NCI-H2081 (cell line): Measurements from ENCODE around the gene ZNF121.
A peak's percentile ranks its signal among the peaks of the same experiment; 100 is the strongest.
"Not testable (repeated sequence)": the region's sequence is repeated elsewhere in the genome, so short reads cannot be mapped to it uniquely, and the experiment has no call there.

Experiments used
- DNase-seq, 2 experiments: peaks; one replicate each; lab custom pipeline; 2025; lab: John Stamatoyannopoulos, UW

ZNF121 gene

GRCh38 chr19:9584073-9584833 lies at the start of gene ZNF121:
Gene ZNF121 (minus strand): TSS chr19:9584504. CDS start chr19:9568097, 16,407 bp downstream.
- peak; percentile 76 to 86 for DNase-seq

- no peak for DNase-seq
Observed at GRCh38 chr19:9627856-9628255, 43.6 kb upstream of the ZNF121 start.

GRCh38 chr19:9622531-9622930 lies 38.2 kb upstream of the ZNF121 start:
- no peak for DNase-seq

DNA sequence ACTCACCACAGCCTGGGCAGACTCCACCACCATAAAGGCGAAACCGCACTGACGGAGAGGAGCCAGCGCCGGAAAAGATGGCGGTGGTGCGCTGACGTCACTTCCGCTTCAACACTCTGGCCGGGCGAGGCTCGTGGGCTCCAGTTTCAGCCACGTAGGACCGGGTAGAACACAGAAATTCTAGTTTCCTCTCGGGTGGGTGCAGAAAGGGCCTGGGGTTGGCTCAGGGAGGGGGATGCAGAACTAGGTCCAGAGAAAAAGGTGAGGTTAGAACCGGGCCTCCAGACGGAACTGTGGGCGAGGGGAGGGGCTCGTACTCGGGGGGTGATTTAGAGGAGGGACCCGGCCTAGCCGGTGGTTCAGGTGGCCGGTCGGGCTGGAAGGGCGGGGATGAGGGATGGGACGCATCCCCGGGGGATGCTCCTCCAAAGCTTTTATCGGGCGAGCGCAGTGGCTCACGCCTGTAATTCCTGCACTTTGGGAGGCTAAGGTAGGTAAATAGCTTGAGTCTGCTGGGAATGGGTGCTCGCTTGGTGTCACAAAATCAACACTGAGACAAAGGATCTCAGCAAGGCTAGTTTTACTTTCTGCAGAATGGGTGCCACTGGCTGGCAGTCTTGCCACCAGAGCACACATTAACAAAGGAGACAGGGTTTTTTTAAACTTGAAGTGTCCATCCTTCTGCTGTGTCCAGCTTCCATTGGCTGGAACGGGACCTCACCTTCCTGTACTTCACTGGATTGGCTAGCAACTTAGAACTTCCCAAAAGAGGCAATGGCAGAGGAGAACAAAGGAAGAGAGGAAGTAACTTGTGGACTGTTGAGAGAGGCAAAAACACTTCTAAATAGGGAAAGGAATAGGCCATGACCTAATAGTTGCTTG lies 37.1 kb upstream of the ZNF121 start, which contains the start of gene ZNF561:
TSS of gene ZNF561 (minus strand) at position 77 of the 882 bp plus-strand sequence. CDS start 1,776 bp downstream, outside the sequence.
- DNase-seq: peak; percentile 76 to 84

- no peak for DNase-seq
Observed at GRCh38 chr19:9620842-9621155, 36.5 kb upstream of the ZNF121 start.

GRCh38 chr19:9615844-9616243 lies 31.5 kb upstream of the ZNF121 start:
- DNase-seq: no peak

DNA sequence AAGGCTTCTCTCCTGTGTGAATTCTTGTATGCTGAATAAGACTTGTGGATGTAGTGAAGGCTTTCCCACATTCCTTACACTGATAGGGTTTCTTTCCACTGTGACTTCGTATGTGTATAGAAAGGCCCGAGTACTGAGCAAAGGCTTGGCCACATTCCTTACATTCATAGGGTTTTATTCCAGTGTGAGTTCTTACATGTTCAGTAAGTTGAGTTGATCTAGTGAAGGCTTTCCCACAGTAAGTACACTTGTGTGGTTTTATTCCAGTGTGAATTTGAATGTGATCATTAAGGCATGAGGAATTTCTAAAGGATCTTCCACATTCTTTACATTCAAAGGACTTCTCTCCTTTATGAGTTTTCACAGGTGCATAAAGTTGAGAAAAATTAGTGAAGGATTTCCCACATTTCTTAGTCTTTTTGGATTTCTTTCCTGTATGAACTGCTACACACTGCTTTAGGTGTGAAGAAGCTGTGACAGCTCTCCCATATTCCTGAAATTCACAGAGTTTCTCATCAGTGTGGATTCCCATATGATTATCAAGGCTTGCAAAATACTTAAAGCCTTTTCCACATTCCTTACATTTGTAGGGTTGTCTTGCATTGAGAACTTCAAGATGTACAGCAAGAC lies 26.3 kb upstream of the ZNF121 start:
- DNase-seq: no peak

GRCh38 chr19:9608912-9609311 lies 24.6 kb upstream of the ZNF121 start:
- no peak for DNase-seq

GRCh38 chr19:9597027-9597426 lies 12.7 kb upstream of the ZNF121 start:
- no peak for DNase-seq

GRCh38 chr19:9586764-9587163 lies 2.5 kb upstream of the ZNF121 start:
- peak; percentile 59 to 83 for DNase-seq

- not testable (repeated sequence) for DNase-seq
Observed at GRCh38 chr19:9582081-9582725, 2.1 kb downstream of the ZNF121 start.

DNA sequence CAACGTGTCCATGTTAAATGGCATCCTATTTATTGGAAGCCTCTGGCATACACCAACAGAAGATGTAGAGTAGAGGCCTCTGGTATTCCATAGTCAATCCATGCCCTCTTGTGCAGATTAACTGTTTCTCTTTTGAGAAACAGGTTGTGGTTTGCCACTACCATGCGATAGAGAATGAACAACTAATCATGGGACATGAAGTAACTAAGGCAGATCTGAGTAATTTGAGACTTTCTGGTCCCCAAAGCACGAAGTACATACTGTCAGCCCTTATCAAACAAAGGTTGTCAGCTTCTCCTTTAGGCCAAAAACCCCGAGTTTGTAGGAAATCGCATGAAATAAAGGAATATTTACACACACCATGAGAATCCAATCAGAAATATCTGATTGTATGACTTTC lies 3.6 kb downstream of the ZNF121 start:
- no peak for DNase-seq

- no peak for DNase-seq
Observed at GRCh38 chr19:9570255-9570654, 14.0 kb downstream of the ZNF121 start.

DNA sequence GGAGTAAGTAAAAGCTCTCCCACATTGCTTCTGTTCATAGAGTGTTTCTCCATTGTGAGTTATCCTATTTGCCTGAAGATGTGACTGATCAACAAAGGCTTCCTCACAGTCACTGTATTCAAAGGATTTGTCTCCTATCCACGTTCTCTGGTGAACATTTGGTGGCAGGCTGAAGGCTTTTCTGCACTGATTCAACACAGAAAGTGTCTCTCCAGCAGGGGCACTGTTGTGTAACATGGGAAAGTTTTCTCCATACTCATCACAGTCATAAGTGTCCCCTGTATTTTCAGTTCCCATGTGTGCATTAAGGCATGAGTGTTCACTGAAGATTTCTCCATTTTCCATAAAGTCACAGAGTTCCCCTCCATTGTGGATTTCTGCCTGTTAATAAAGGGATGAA lies 17.6 kb downstream of the ZNF121 start:
- DNase-seq: no peak

DNA sequence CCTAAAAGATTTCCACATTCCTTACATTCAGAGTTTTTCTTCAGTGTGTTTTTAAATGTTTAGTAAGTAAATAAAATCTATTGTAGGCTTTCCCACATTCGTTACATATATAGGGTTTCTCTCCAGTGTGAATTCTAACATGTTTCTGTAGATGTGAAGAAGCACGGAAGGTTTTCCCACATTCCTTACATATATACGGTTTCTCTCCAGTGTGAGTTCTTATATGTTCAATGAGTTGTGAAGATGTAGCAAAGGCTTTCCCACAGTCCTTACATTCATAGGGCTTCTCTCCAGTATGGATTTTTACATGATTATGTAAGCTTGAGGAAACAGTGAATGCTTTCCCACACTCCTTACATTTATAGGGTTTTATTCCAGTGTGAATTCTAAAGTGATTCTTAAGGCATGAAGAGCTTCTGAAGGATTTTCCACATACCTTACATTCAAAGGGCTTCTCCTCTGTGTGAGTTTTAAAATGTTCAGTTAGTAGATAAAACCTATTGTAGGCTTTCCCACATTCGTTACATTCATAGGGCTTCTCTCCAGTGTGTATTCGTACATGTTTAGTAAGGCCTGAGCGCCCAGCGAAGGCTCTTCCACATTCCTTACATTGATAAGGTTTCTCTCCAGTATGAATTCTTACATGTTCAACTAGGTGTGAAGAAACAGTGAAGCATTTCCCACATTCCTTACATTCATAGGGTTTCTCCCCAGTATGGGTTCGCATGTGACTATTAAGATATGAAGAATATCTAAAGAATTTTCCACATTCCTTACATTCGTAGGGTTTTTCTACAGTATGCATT lies 18.2 kb downstream of the ZNF121 start:
- DNase-seq: no peak

- DNase-seq: no peak
Observed at GRCh38 chr19:9552536-9553274, 31.6 kb downstream of the ZNF121 start.

DNA sequence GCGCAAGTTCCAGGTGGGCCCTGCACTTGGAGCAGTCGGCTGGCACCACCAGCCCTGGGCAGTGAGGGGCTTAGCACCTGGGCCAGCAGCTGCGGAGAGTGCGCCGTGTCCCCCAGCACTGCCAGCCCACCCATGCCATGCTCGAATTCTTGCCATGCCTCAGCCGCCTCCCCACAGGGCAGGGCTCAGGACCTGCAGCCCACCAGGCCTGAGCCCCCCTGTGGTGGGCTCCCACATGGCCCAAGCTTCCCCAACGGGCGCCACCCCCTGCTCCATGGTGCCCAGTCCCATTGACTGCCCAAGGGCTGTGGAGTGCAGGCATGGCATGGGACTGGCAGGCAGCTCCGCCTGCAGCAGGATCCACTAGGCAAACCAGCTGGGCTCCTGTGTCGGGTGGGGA lies 36.4 kb downstream of the ZNF121 start:
- no peak for DNase-seq

- DNase-seq: not testable (repeated sequence)
Observed at GRCh38 chr19:9541281-9541680, 43.0 kb downstream of the ZNF121 start.

- DNase-seq: not testable (repeated sequence)
Observed at GRCh38 chr19:9539921-9540320, 44.4 kb downstream of the ZNF121 start.

DNA sequence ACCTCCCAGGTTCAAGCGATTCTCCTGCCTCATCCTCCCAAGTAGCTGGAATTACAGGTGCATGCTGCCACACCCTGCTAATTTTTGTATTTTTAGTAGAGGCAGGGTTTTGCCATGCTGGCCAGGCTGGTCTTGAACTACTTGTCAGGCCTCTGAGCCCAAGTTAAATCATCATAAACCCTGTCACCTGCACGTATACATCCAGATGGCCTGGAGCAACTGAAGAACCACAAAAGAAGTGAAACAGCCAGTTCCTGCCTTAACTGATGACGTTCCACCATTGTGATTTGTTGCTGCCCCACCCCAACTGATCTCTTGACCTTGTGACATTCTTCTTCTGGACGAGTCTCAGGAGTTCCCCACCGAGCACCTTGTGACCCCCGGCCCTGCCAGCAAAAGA lies 45.1 kb downstream of the ZNF121 start:
- DNase-seq: not testable (repeated sequence)
